Small intestine (tissue), 16 donors: Measurements from ENCODE around the gene AXIN2. TPM values are rescaled to one million over a fixed set of nuclear protein-coding genes. Genes with fewer than 3 reads are reported as not detected.

Experiments
- DNase-seq, 2 donors: peaks; one replicate each; pipeline versions ENCODE4 v3.0.0 to v3.0.0-alpha.2; 2013
- FAIRE-seq: peaks from 2 replicates; lab custom pipeline; 2012; peaks lifted over from hg19 to GRCh38; lab: Jason Lieb, UNC
- H3K27ac ChIP-seq, 3 donors: one replicate each; pipeline ENCODE4 v1.5.1; 2013; ENCODE audit warnings: low read length in 2 of 3, mild to moderate bottlenecking in 2 of 3, control low read depth in 1 of 3, inconsistent platforms in 1 of 3, low read depth in 1 of 3, moderate library complexity in 1 of 3
- H3K27me3 ChIP-seq, 3 donors: one replicate each; pipeline ENCODE4 v1.6.1; 2013; ENCODE audit warnings: low read length in 3 of 3, inconsistent platforms in 1 of 3; ENCODE audit not compliant: control insufficient read depth in 3 of 3, insufficient read depth in 3 of 3
- H3K36me3 ChIP-seq, 3 donors: one replicate each; pipeline ENCODE4 v1.6.1; 2013; ENCODE audit warnings: low read length in 3 of 3, inconsistent platforms in 1 of 3, low read depth in 1 of 3, mild to moderate bottlenecking in 1 of 3, moderate library complexity in 1 of 3; ENCODE audit not compliant: control insufficient read depth in 3 of 3, insufficient read depth in 2 of 3
- H3K4me1 ChIP-seq, 3 donors: one replicate each; pipeline ENCODE4 v1.6.1; 2013; ENCODE audit warnings: low read length in 2 of 3, inconsistent platforms in 1 of 3, low read depth in 1 of 3, mild to moderate bottlenecking in 1 of 3, moderate library complexity in 1 of 3; ENCODE audit not compliant: control insufficient read depth in 3 of 3, insufficient read depth in 2 of 3
- H3K4me3 ChIP-seq, 3 donors: one replicate each; pipeline ENCODE4 v1.5.1; 2013; ENCODE audit warnings: low read length in 3 of 3, control low read depth in 1 of 3, inconsistent platforms in 1 of 3, low read depth in 1 of 3, mild to moderate bottlenecking in 1 of 3, moderate library complexity in 1 of 3
- H3K9me3 ChIP-seq, 2 donors: one replicate each; pipeline ENCODE4 v1.6.1; 2013; ENCODE audit warnings: low read depth in 1 of 2, low read length in 1 of 2; ENCODE audit not compliant: control insufficient read depth in 2 of 2, insufficient read depth in 1 of 2
- WGBS, 3 donors: extraction: QIAGEN DNeasy Blood & Tissue Kit; methylation state at CpG; one replicate each; pipeline ENCODE4 v1.1.7; 2013; 5-methylcytosine and 5-hydroxymethylcytosine counted together
- long read RNA-seq, 10 donors: transcript quantifications; one replicate each; lab custom pipeline, GENCODE V29; 2026
- polyA plus RNA-seq, 4 donors: library from polyadenylated mRNA; stranded (reverse) in 3 of 4; unstranded in 1 of 4; fragments of 200-250 nt in 3 of 4; fragments of 120-200 nt in 1 of 4; gene quantifications; one replicate each; pipeline versions ENCODE4 v1.2.1 to v1.2.3, GENCODE V29; 2013
- donor health status: healthy with polysubstance abuse.
- donor health status: control.
- donor health status: control.
- donor health status: Bipolar disorder and iron deficiency.
- donor health status: healthy.

The AXIN2 gene, protein sequence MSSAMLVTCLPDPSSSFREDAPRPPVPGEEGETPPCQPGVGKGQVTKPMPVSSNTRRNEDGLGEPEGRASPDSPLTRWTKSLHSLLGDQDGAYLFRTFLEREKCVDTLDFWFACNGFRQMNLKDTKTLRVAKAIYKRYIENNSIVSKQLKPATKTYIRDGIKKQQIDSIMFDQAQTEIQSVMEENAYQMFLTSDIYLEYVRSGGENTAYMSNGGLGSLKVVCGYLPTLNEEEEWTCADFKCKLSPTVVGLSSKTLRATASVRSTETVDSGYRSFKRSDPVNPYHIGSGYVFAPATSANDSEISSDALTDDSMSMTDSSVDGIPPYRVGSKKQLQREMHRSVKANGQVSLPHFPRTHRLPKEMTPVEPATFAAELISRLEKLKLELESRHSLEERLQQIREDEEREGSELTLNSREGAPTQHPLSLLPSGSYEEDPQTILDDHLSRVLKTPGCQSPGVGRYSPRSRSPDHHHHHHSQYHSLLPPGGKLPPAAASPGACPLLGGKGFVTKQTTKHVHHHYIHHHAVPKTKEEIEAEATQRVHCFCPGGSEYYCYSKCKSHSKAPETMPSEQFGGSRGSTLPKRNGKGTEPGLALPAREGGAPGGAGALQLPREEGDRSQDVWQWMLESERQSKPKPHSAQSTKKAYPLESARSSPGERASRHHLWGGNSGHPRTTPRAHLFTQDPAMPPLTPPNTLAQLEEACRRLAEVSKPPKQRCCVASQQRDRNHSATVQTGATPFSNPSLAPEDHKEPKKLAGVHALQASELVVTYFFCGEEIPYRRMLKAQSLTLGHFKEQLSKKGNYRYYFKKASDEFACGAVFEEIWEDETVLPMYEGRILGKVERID
- polyA plus RNA-seq, result 10 to 100 TPM in 1 of 4 donors, 1 to 10 TPM in 2, under 1 TPM in 1; 0.89 to 11.9 (median 6.0) TPM
- long read RNA-seq, donor 1, result 0 reads
- long read RNA-seq, donor 2, full-length matches to known transcripts, result 1 of 1 reads
- long read RNA-seq, donor 2, partial matches to known transcripts, result 0 of 1 reads
- long read RNA-seq, donor 2, other reads (novel, unspliced or antisense), result 0 of 1 reads
- long read RNA-seq, donor 3, partial matches to known transcripts, result 0 of 1 reads
- long read RNA-seq, donor 3, other reads (novel, unspliced or antisense), result 0 of 1 reads
- long read RNA-seq, donor 4, result 0 reads
- long read RNA-seq, donor 5, result 0 reads
- long read RNA-seq, donor 6, result 0 reads
- long read RNA-seq, donor 7, result 0 reads
- long read RNA-seq, donor 8, partial matches to known transcripts, result 0 of 1 reads
- long read RNA-seq, donor 8, other reads (novel, unspliced or antisense), result 0 of 1 reads
- long read RNA-seq, donor 9, result 0 reads
- long read RNA-seq, donor 10, partial matches to known transcripts, result 0 of 1 reads
- long read RNA-seq, donor 10, other reads (novel, unspliced or antisense), result 0 of 1 reads

DNA sequence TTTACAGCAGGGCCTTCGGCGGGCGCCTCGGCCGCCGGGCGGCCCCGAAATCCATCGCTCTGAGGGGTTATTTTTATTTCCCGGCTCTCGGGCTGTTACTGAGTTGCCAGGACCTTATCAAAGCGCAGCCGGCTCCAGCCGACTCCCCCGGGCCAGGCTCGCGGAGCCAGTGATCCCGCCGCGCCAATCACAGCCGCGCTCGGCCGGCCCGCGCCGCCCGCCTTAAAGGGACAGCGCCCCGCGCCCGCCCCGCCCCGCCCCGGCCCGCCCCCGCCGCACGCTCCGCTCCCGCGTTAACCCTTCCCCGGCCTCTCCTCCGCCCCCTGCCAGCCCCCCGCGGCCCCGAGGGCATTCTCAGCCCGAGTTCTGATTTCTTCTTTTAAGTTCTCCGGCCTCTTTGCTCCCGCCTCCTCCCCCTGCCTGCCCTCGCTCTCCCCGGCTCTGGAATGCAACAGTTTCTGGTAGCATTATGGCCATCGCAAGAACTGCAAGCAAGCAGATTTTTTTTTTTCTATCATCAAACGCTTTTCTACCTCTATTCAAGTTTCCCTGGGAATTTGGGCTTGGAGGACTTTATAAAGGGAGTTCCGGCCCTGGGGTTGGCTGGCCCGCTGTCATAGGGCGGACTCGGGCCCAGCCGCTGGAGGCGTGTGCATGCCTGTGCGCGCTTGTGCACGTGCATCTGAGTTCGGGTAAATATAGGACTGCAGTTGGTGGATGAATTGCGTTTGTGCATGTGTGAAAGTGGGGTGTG is at the start of gene AXIN2:
Gene AXIN2, minus strand, starts transcription at position 197 of the 754 bp plus-strand sequence. CDS start 3,028 bp downstream, outside the sequence.
- WGBS, 3 donors, result 1% methylated on average over 47 to 65 of the region's 65 CpGs
- Histone ChIP-seq H3K27me3 (peaks cover 0 to 4% (median 0%) of the 10 kb centered on the region in 3 donors), H3K36me3 (peaks cover 0 to 11% (median 0%) of the 10 kb centered on the region in 3 donors), H3K4me1 (peaks cover 5 to 51% (median 9%) of the 10 kb centered on the region in 3 donors), H3K9me3 (no peaks in the 10 kb centered on the region), H3K27ac (peak within 1 kb of the TSS; percentile 85 to 93 (median 91)), H3K4me3 (peak within 1 kb of the TSS; percentile 77 to 86 (median 79))
- FAIRE-seq (no peak), DNase-seq (peak; percentile 90 to 96)

DNA sequence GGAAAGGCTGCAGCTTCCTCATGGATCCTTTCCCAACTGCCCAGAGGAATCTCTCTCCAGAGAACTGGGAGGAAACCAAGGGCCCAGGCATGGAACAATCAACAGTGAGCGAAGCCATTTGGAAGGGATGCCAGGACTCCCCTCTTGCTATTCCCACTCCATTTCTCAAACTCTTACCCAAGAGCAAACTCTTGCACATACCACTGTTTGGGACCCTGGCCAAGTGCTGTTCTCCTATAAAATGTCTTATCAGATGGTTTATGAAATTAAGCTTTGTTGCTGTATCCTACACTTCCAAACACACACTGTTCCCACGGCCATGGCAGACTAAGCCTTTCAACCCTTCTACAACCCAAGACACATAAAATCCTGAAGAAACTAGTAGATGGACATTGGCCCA is 48.3 kb upstream of the AXIN2 start:
- H3K9me3 ChIP-seq, result no peaks in the 10 kb centered on the region
- H3K27me3 ChIP-seq, result no peaks in the 10 kb centered on the region
- H3K27ac ChIP-seq, result no peak overlapping the region
- no peaks in the 10 kb centered on the region for H3K36me3 ChIP-seq
- FAIRE-seq (no peak), DNase-seq (no peak)
- H3K4me3 ChIP-seq, result no peak overlapping the region
- no peaks in the 10 kb centered on the region for H3K4me1 ChIP-seq
- WGBS, 3 donors, result 55 to 77% (median 61%) methylated on average over 2 of the region's 2 CpGs

DNA sequence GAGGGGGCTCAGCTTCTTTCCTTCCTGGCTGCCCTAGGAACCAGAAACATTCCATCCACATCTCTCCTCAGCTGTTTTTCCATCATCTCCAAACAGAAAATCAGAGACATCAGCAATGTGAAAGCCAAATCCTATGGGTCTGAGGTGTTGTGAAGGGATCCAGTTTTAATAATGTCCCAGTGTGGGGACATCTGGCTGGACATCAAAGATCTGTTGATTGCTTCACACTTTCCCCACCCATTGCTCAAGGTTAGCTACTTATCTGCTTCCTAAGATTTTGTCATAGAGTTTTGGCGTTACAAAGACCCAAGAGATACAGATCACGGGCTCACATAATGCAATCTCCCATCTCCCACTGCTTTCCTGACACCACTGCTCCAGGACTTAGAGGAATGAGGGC is 47.8 kb upstream of the AXIN2 start:
- 63 to 84% (median 68%) methylated on average over 2 of the region's 2 CpGs for WGBS, 3 donors
- no peaks in the 10 kb centered on the region for H3K4me1 ChIP-seq
- FAIRE-seq (no peak), DNase-seq (no peak)
- no peaks in the 10 kb centered on the region for H3K27me3 ChIP-seq
- H3K36me3 ChIP-seq, result no peaks in the 10 kb centered on the region
- H3K9me3 ChIP-seq, result no peaks in the 10 kb centered on the region
- H3K4me3 ChIP-seq, result no peak overlapping the region
- no peak overlapping the region for H3K27ac ChIP-seq

DNA sequence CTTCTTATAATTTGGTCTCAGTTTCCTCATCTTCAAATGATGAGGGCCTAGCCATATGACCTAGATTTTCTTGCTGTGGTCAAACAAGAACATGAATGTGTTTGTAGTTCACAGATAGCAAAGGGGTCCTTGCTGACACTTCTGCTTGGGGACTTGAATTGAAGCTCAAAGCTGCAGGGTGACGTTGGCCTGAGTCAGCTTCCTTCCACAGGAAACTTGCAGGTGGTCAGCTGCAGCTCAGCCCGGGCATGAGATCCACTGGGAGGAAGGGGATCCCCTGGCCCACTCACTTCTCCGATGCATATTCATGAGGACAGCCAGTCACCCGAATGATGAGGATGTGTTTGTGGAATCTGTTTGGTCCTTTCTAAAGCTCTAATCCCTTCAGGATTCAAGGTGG is 42.6 kb upstream of the AXIN2 start:
- DNase-seq (no peak), FAIRE-seq (no peak)
- H3K4me1 ChIP-seq, result no peaks in the 10 kb centered on the region
- H3K36me3 ChIP-seq, result no peaks in the 10 kb centered on the region
- no peaks in the 10 kb centered on the region for H3K9me3 ChIP-seq
- H3K27me3 ChIP-seq, result no peaks in the 10 kb centered on the region
- H3K27ac ChIP-seq, result no peak overlapping the region
- 58 to 72% (median 62%) methylated on average over 4 of the region's 4 CpGs for WGBS, 3 donors
- H3K4me3 ChIP-seq, result no peak overlapping the region

DNA sequence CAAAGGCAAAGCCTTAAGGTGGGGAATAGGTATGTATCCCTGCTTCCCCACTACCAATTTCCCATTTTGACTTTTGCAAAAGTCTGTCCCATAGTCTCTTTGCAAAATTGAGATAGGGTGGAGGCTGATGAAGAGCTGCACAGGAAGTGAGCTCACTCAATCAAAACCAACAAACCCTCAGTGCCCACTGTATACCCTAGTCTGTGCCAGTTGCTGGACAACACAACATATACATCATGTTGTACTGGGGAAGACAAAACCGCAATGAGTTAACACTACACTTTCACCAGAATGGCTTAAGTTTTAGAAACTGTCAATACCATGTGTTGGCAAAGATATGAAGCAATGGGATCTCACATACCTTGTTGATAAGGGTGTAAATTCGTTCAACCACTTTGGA is 40.4 kb upstream of the AXIN2 start:
- no peak overlapping the region for H3K4me3 ChIP-seq
- FAIRE-seq (no peak), DNase-seq (no peak)
- H3K27me3 ChIP-seq, result no peaks in the 10 kb centered on the region
- no peaks in the 10 kb centered on the region for H3K36me3 ChIP-seq
- no peak overlapping the region for H3K27ac ChIP-seq
- no peaks in the 10 kb centered on the region for H3K4me1 ChIP-seq
- WGBS, 3 donors, result 78 to 89% (median 85%) methylated on average over 2 of the region's 2 CpGs
- no peaks in the 10 kb centered on the region for H3K9me3 ChIP-seq

DNA sequence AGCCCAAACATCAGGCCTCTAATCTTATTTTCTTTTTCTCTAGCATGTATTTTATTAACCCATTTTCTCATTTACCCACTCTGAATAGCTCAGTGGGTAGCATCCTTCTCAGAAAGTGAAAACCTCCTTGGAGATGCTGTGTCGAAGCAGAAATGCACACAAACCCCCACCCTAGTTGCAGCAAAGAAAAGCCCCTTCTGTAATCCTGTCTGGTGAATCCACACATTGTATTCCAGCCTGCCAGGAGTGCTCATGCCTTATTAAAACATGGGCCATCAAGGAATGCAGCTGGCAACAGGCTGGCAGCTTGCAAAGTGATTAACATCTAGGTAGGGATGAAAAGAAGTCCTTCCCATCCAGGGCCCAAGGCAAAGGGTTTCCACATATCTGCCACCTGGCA is 39.7 kb upstream of the AXIN2 start:
- Histone ChIP-seq H3K4me1 (no peaks in the 10 kb centered on the region), H3K27me3 (no peaks in the 10 kb centered on the region), H3K4me3 (no peak overlapping the region), H3K27ac (no peak overlapping the region), H3K36me3 (no peaks in the 10 kb centered on the region), H3K9me3 (no peaks in the 10 kb centered on the region)
- WGBS, 3 donors, result 83 to 100% (median 89%) methylated on average over 1 of the region's 1 CpG
- DNase-seq (no peak), FAIRE-seq (no peak)

DNA sequence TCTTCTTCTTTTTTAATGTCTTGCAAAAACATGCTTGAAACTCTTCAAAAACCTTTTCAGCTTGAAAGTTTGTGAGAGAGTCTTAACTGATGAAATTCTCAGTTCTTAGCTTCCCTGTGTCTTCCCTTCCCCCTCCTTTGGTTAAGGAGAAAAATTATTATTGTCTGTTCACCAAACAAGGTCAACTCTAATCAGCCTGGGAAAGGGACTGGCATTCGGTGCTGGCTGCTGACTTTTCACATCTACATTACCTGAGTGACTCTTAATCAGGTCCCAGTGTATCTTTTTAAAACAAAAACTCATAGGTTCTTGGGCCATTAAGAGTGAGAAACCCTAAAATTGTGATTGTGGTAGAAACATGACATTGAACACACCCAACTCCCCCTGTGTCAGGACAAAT is 39.1 kb upstream of the AXIN2 start:
- Histone ChIP-seq H3K9me3 (no peaks in the 10 kb centered on the region), H3K27ac (no peak overlapping the region), H3K4me3 (no peak overlapping the region), H3K4me1 (no peaks in the 10 kb centered on the region), H3K36me3 (no peaks in the 10 kb centered on the region), H3K27me3 (no peaks in the 10 kb centered on the region)
- FAIRE-seq (no peak), DNase-seq (no peak)
- WGBS, 3 donors, result 23 to 47% (median 42%) methylated on average over 1 of the region's 1 CpG
